ENCODE measurements around the gene TEDC2. TPM values are rescaled to one million over a fixed set of nuclear protein-coding genes. Genes with fewer than 3 reads are reported as not detected.
"Not testable (repeated sequence)": the region's sequence is repeated elsewhere in the genome, so short reads cannot be mapped to it uniquely, and the experiment has no call there.

TEDC2 gene
- polyA plus RNA-seq, 1 of the 3 experiments (the other 2 are of a cell fraction): 15.6 TPM

DNA sequence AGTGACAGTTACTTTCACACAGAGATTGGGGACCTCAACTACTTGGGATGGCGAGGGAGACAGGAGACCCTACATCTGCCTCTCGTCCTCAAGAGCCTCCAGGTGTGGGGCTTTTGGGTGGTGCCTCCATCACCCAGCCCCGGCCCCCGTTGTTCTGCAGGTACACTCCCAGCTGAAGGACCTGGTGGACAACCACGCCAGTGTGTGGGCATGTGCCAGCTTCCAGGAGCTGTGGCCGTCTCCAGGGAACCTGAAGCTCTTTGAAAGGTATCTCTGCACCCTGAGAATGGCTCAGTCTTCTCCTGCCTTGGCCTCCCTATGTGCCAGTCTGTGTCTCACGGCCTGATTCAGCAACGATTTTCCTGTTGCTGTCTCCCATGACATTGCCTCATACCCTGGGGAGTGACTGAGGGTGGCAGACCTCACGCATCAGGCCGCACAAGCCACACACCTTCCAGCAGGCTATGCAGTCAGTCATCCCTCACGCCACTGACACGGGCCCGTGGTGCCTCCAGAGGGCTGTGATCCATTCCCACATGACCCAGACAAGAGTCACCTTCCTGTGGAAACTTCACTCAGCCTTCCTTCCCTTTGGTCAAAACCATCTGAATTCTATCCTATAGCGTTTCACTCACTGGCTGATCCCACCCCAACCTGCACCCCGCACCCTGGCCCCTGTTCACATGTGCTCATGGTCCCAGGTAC is 27.0 kb upstream of the TEDC2 start:
- no peaks in the 10 kb centered on the region for H3K27me3 ChIP-seq (ENCODE audit: insufficient read depth)
- peaks cover 29% of the 10 kb centered on the region in 2 experiments for H3K36me3 ChIP-seq (replicated peaks in 1 of 2; ENCODE audit: control insufficient read depth in 1 of 2, insufficient read depth in 2 of 2, low read length in 1 of 2)
- peaks cover 65% of the 10 kb centered on the region for H3K79me2 ChIP-seq (ENCODE audit: insufficient read depth)
- H4K20me1 ChIP-seq (ENCODE audit: insufficient read depth): peaks cover 12% of the 10 kb centered on the region; the same call in 1 of the 2 replicates
- H2AFZ ChIP-seq (ENCODE audit: low read depth): no peak overlapping the region
- peaks cover 10 to 19% of the 10 kb centered on the region in 2 experiments for H3K4me1 ChIP-seq (ENCODE audit: control insufficient read depth in 1 of 2, insufficient read depth in 2 of 2, low read depth in 1 of 2, low read length in 1 of 2)
- H3K27ac ChIP-seq (ENCODE audit: low read depth in 2 of 2, low read length in 1 of 2): no peak overlapping the region
- H3K4me2 ChIP-seq: no peak overlapping the region
- TF ChIP-seq, protein P1, sequence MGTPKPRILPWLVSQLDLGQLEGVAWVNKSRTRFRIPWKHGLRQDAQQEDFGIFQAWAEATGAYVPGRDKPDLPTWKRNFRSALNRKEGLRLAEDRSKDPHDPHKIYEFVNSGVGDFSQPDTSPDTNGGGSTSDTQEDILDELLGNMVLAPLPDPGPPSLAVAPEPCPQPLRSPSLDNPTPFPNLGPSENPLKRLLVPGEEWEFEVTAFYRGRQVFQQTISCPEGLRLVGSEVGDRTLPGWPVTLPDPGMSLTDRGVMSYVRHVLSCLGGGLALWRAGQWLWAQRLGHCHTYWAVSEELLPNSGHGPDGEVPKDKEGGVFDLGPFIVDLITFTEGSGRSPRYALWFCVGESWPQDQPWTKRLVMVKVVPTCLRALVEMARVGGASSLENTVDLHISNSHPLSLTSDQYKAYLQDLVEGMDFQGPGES (IDR thresholded peaks at IDR 0.05; ENCODE audit: low read depth, low read length): no peak
- TF ChIP-seq GATA2 (CRISPR knock-in tag; IDR thresholded peaks at IDR 0.05) (no peak), RXRA (IDR thresholded peaks at IDR 0.05; ENCODE audit: borderline replicate concordance, low read depth) (no peak), SIN3A (IDR thresholded peaks at IDR 0.05; ENCODE audit: borderline replicate concordance, low read depth, low read length) (no peak), MXI1 (IDR thresholded peaks at IDR 0.05; ENCODE audit: low read depth, low read length) (no peak), ELF1 (IDR thresholded peaks at IDR 0.05) (no peak), EZH2phosphoT487 (IDR thresholded peaks at IDR 0.05; ENCODE audit: borderline replicate concordance, low read depth) (no peak), FOXJ3 (CRISPR knock-in tag; IDR thresholded peaks at IDR 0.05) (no peak), FOXM1 (IDR thresholded peaks at IDR 0.05; ENCODE audit: low read depth) (no peak)
- TF ChIP-seq, protein P2, sequence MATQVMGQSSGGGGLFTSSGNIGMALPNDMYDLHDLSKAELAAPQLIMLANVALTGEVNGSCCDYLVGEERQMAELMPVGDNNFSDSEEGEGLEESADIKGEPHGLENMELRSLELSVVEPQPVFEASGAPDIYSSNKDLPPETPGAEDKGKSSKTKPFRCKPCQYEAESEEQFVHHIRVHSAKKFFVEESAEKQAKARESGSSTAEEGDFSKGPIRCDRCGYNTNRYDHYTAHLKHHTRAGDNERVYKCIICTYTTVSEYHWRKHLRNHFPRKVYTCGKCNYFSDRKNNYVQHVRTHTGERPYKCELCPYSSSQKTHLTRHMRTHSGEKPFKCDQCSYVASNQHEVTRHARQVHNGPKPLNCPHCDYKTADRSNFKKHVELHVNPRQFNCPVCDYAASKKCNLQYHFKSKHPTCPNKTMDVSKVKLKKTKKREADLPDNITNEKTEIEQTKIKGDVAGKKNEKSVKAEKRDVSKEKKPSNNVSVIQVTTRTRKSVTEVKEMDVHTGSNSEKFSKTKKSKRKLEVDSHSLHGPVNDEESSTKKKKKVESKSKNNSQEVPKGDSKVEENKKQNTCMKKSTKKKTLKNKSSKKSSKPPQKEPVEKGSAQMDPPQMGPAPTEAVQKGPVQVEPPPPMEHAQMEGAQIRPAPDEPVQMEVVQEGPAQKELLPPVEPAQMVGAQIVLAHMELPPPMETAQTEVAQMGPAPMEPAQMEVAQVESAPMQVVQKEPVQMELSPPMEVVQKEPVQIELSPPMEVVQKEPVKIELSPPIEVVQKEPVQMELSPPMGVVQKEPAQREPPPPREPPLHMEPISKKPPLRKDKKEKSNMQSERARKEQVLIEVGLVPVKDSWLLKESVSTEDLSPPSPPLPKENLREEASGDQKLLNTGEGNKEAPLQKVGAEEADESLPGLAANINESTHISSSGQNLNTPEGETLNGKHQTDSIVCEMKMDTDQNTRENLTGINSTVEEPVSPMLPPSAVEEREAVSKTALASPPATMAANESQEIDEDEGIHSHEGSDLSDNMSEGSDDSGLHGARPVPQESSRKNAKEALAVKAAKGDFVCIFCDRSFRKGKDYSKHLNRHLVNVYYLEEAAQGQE (IDR thresholded peaks at IDR 0.05; ENCODE audit: low read depth, low read length): no peak
- TF ChIP-seq, protein P3, sequence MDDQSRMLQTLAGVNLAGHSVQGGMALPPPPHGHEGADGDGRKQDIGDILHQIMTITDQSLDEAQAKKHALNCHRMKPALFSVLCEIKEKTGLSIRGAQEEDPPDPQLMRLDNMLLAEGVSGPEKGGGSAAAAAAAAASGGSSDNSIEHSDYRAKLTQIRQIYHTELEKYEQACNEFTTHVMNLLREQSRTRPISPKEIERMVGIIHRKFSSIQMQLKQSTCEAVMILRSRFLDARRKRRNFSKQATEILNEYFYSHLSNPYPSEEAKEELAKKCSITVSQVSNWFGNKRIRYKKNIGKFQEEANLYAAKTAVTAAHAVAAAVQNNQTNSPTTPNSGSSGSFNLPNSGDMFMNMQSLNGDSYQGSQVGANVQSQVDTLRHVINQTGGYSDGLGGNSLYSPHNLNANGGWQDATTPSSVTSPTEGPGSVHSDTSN (IDR thresholded peaks at IDR 0.05): no peak
- TF ChIP-seq, protein P4, sequence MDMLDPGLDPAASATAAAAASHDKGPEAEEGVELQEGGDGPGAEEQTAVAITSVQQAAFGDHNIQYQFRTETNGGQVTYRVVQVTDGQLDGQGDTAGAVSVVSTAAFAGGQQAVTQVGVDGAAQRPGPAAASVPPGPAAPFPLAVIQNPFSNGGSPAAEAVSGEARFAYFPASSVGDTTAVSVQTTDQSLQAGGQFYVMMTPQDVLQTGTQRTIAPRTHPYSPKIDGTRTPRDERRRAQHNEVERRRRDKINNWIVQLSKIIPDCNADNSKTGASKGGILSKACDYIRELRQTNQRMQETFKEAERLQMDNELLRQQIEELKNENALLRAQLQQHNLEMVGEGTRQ (IDR thresholded peaks at IDR 0.05; ENCODE audit: borderline replicate concordance, low read depth, low read length): no peak
- CTCF ChIA-PET: interaction anchor here (0.9 to 1.4 kb wide), 2 partner anchors 52 to 93 kb away, joined by 3 to 4 read pairs; partner anchors contain the start of gene ABCA3
- DNase-seq: no peak
- no peaks in the 10 kb centered on the region for H3K9me3 ChIP-seq
- no peak overlapping the region for H3K9ac ChIP-seq
- no peak overlapping the region for H3K4me3 ChIP-seq (ENCODE audit: low read depth in 2 of 2, low read length in 1 of 2)
- POLR2A ChIA-PET: no interaction called here
- H3K9me2 ChIP-seq: no peaks in the 10 kb centered on the region
- H3F3A ChIP-seq (replicated peaks; ENCODE audit: insufficient read depth): peaks cover 3% of the 10 kb centered on the region
- 99% methylated on average over 15 of the region's 15 CpGs for whole genome bisulfite sequencing (ENCODE audit: low lambda C conversion rate)

DNA sequence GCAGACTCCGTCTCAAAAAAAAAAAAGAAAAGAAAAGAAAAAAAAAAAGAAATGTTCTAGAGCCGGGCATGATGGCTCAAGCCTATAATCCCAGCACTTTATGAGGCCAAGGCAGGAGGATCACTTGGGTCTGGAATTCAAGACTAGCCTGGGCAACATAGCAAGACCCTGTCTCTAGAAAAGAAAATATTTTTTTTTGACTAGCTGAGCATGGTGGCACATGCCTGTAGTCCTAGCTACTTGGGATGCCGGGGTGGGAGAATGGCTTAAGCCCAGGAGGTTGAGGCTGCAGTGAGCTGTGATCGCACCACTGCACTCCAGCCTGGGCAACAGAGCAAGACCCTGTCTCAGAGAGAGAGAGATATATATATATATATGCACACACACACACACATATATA is 24.7 kb upstream of the TEDC2 start:
- H3K4me2 ChIP-seq; H3K4me1 ChIP-seq (ENCODE audit: control insufficient read depth in 1 of 2, insufficient read depth in 2 of 2, low read depth in 1 of 2, low read length in 1 of 2); H3K9me2 ChIP-seq; H3K9ac ChIP-seq; H3K27ac ChIP-seq (ENCODE audit: low read depth in 2 of 2, low read length in 1 of 2); H3K27me3 ChIP-seq (ENCODE audit: insufficient read depth); H3K4me3 ChIP-seq (ENCODE audit: low read depth in 2 of 2, low read length in 1 of 2); H3K9me3 ChIP-seq; POLR2A ChIA-PET; H3F3A ChIP-seq (replicated peaks; ENCODE audit: insufficient read depth); DNase-seq; H2AFZ ChIP-seq (ENCODE audit: low read depth): not testable (repeated sequence)
- Histone ChIP-seq H3K36me3 (replicated peaks in 1 of 2; ENCODE audit: control insufficient read depth in 1 of 2, insufficient read depth in 2 of 2, low read length in 1 of 2) (peaks cover 42 to 45% of the 10 kb centered on the region in 2 experiments), H4K20me1 (ENCODE audit: insufficient read depth) (peaks cover 12% of the 10 kb centered on the region; the same call in 1 of the 2 replicates), H3K79me2 (ENCODE audit: insufficient read depth) (peaks cover 56% of the 10 kb centered on the region)
- CTCF ChIA-PET: interaction anchor here (0.7 to 2.2 kb wide), 3 partner anchors 39 to 95 kb away, joined by 3 to 8 read pairs (median 3); partner anchors contain the start of gene ABCA3
- WGBS (ENCODE audit: low lambda C conversion rate): 97% methylated on average over 4 of the region's 4 CpGs
